Mononuclear cell (primary cell): ENCODE results near the gene KHNYN. TPM values are rescaled to one million over a fixed set of nuclear protein-coding genes. Genes with fewer than 3 reads are reported as not detected.
"Not testable (repeated sequence)": the region's sequence is repeated elsewhere in the genome, so short reads cannot be mapped to it uniquely, and the experiment has no call there.

ENCODE experiments used
- H3K27me3 ChIP-seq: 2 replicates; pipeline ENCODE4 v1.6.0; 2011; ENCODE audit warnings: low read length, control low read depth; ENCODE audit not compliant: insufficient read depth
- H3K4me1 ChIP-seq: 2 replicates; pipeline ENCODE4 v1.5.1; 2011; ENCODE audit warnings: mild to moderate bottlenecking, low read length, control low read depth; ENCODE audit not compliant: insufficient read depth
- H3K4me3 ChIP-seq: 2 replicates; pipeline ENCODE4 v1.5.1; 2011; ENCODE audit warnings: mild to moderate bottlenecking, low read length, moderate library complexity
- H3K9me3 ChIP-seq: 2 replicates; pipeline ENCODE4 v1.5.1; 2011; ENCODE audit warnings: low read depth, mild to moderate bottlenecking, control low read depth, low read length
- total RNA-seq: library from RNA; depleted of rRNA; stranded (reverse); fragments of >200 nt; gene quantifications from one replicate; pipeline ENCODE4 v1.2.3, GENCODE V29; 2012

The KHNYN gene
- total RNA-seq, 1 donor: 148 TPM

GRCh38 chr14:24459331-24459730, 29.6 kb downstream of the KHNYN start:
- no peak overlapping the region for H3K4me3 ChIP-seq

GRCh38 chr14:24461336-24461735, 31.6 kb downstream of the KHNYN start:
- Histone ChIP-seq H3K9me3 (no peaks in the 10 kb centered on the region), H3K27me3 (no peaks in the 10 kb centered on the region), H3K4me1 (peaks cover 4% of the 10 kb centered on the region), H3K4me3 (no peak overlapping the region)

More at GRCh38 chr14:24459331-24459730, 29.6 kb downstream of the KHNYN start:
- Histone ChIP-seq H3K27me3 (no peaks in the 10 kb centered on the region), H3K4me1 (no peaks in the 10 kb centered on the region), H3K9me3 (no peaks in the 10 kb centered on the region)

GRCh38 chr14:24463017-24463883, 33.5 kb downstream of the KHNYN start:
- H3K4me3 ChIP-seq: no peak overlapping the region
- H3K9me3 ChIP-seq: no peaks in the 10 kb centered on the region
- peaks cover 4% of the 10 kb centered on the region for H3K4me1 ChIP-seq
- H3K27me3 ChIP-seq: no peaks in the 10 kb centered on the region

GRCh38 chr14:24463884-24464785, 34.4 kb downstream of the KHNYN start:
- Histone ChIP-seq H3K9me3 (no peaks in the 10 kb centered on the region), H3K4me3 (no peak overlapping the region), H3K4me1 (peaks cover 4% of the 10 kb centered on the region), H3K27me3 (no peaks in the 10 kb centered on the region)

GRCh38 chr14:24465368-24465767, 35.6 kb downstream of the KHNYN start:
- Histone ChIP-seq H3K27me3 (no peaks in the 10 kb centered on the region), H3K4me1 (peaks cover 4% of the 10 kb centered on the region), H3K9me3 (no peaks in the 10 kb centered on the region), H3K4me3 (no peak overlapping the region)

GRCh38 chr14:24465805-24466204, 36.1 kb downstream of the KHNYN start:
- Histone ChIP-seq H3K4me1 (peaks cover 4% of the 10 kb centered on the region), H3K27me3 (no peaks in the 10 kb centered on the region), H3K9me3 (no peaks in the 10 kb centered on the region), H3K4me3 (no peak overlapping the region)

- H3K9me3 ChIP-seq, H3K4me3 ChIP-seq, H3K27me3 ChIP-seq, H3K4me1 ChIP-seq: not testable (repeated sequence)
These were observed 40.7 kb downstream of the KHNYN start for GRCh38 chr14:24470450-24470849.

- H3K9me3 ChIP-seq: no peaks in the 10 kb centered on the region
- H3K4me3 ChIP-seq: no peak overlapping the region
- no peaks in the 10 kb centered on the region for H3K27me3 ChIP-seq
- H3K4me1 ChIP-seq: no peaks in the 10 kb centered on the region
These were observed 43.5 kb downstream of the KHNYN start for GRCh38 chr14:24473211-24473610.

GRCh38 chr14:24475261-24475660, 45.5 kb downstream of the KHNYN start:
- H3K4me1 ChIP-seq: no peaks in the 10 kb centered on the region

GRCh38 chr14:24479999-24480398, 50.2 kb downstream of the KHNYN start:
- H3K27me3 ChIP-seq, H3K4me3 ChIP-seq, H3K9me3 ChIP-seq, H3K4me1 ChIP-seq: not testable (repeated sequence)

More at GRCh38 chr14:24475261-24475660, 45.5 kb downstream of the KHNYN start:
- Histone ChIP-seq H3K27me3 (no peaks in the 10 kb centered on the region), H3K9me3 (no peaks in the 10 kb centered on the region), H3K4me3 (no peak overlapping the region)

GRCh38 chr14:24481622-24482324, 52.0 kb downstream of the KHNYN start:
- Histone ChIP-seq H3K4me1 (peaks cover 8% of the 10 kb centered on the region), H3K9me3 (no peaks in the 10 kb centered on the region), H3K4me3 (no peak overlapping the region), H3K27me3 (no peaks in the 10 kb centered on the region)

GRCh38 chr14:24482699-24483303, 53.0 kb downstream of the KHNYN start:
- not testable (repeated sequence) for H3K4me3 ChIP-seq, H3K9me3 ChIP-seq, H3K27me3 ChIP-seq, H3K4me1 ChIP-seq

- H3K4me3 ChIP-seq: no peak overlapping the region
- no peaks in the 10 kb centered on the region for H3K27me3 ChIP-seq
- H3K9me3 ChIP-seq: no peaks in the 10 kb centered on the region
- peaks cover 8% of the 10 kb centered on the region for H3K4me1 ChIP-seq
These were observed 54.0 kb downstream of the KHNYN start for GRCh38 chr14:24483604-24484252.
